Measurements from ENCODE around the gene TEF. TPM values are rescaled to one million over a fixed set of nuclear protein-coding genes. Genes with fewer than 3 reads are reported as not detected.

TEF gene
- polyA plus RNA-seq, 1 of the 3 experiments (the other 2 are of a cell fraction), result 3.6 TPM

DNA sequence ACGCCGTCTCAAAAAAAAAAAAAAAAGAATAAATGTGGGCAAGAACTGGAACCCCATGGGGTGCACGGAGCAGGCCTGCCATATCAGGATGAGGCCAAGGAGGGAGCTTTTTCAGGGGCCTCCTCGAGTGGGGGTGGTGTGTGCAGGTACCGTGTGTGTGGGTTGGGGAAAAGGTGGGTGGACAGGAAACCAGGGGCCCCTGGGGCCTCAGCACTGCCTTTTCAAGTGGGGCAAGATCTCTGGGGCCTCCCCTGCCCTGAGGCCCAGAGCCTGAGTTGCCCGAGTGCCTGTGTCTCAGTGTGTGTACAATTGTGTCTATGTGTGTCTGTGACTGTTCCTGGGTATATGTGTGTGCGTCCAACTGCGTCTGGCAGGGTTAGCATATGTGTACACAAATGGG lies 23.8 kb downstream of the TEF start:
- H2AFZ ChIP-seq (ENCODE audit: low read depth), result no peak overlapping the region
- peaks cover 10 to 13% of the 10 kb centered on the region in 2 experiments; a peak in 2 of 4 replicates for H3K4me1 ChIP-seq (ENCODE audit: control insufficient read depth in 1 of 2, insufficient read depth in 2 of 2, low read depth in 1 of 2, low read length in 1 of 2)
- TF ChIP-seq POLR2AphosphoS5 (IDR thresholded peaks at IDR 0.05; ENCODE audit: low read depth, low read length) (no peak), MEF2A (IDR thresholded peaks at IDR 0.05; ENCODE audit: borderline replicate concordance, low read depth) (no peak), NFIC (IDR thresholded peaks at IDR 0.05; ENCODE audit: borderline replicate concordance) (no peak)
- H3K9me2 ChIP-seq, result no peaks in the 10 kb centered on the region
- H3K4me2 ChIP-seq, result no peak overlapping the region
- H3K36me3 ChIP-seq (replicated peaks in 1 of 2; ENCODE audit: control insufficient read depth in 1 of 2, insufficient read depth in 2 of 2, low read length in 1 of 2), result no peaks in the 10 kb centered on the region
- no peaks in the 10 kb centered on the region for H3F3A ChIP-seq (replicated peaks; ENCODE audit: insufficient read depth)
- no peaks in the 10 kb centered on the region for H3K27me3 ChIP-seq (ENCODE audit: insufficient read depth)
- H4K20me1 ChIP-seq (ENCODE audit: insufficient read depth), result no peaks in the 10 kb centered on the region
- ChIA-PET POLR2A (no interaction called here), CTCF (interaction anchor here (2.8 to 5.7 kb wide), 2 partner anchors 112 to 127 kb away, joined by 11 to 69 read pairs; no protein-coding TSS in a partner anchor)
- H3K4me3 ChIP-seq (ENCODE audit: low read depth in 2 of 2, low read length in 1 of 2), result no peak overlapping the region
- 88% methylated on average over 7 of the region's 8 CpGs for WGBS (ENCODE audit: low lambda C conversion rate)
- no peak overlapping the region for H3K9ac ChIP-seq
- H3K27ac ChIP-seq (ENCODE audit: low read depth in 2 of 2, low read length in 1 of 2), result no peak overlapping the region
- no peak for DNase-seq
- no peaks in the 10 kb centered on the region for H3K79me2 ChIP-seq (ENCODE audit: insufficient read depth)
- no peaks in the 10 kb centered on the region for H3K9me3 ChIP-seq

DNA sequence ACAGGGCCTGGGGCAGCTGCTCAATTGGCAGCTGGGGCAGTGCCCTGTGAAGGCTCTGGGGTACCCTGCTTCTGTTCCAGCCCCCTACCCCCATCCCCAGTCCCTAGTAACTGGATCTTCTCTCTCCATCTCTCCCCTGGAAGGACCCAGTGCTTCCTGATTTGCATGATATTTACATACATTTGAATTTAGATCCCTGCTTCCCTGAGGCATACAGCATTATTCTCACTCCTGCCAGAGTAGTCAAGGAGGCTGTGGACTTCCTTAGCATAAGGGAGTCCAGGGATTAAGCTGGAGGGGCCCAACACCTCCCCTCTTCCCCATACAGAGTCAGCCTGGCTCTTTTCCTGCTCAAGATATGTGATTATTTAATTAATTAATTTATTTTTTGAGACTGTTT lies 24.7 kb downstream of the TEF start:
- Histone ChIP-seq H3K4me3 (ENCODE audit: low read depth in 2 of 2, low read length in 1 of 2) (no peak overlapping the region), H3K27ac (ENCODE audit: low read depth in 2 of 2, low read length in 1 of 2) (no peak overlapping the region), H3K9me2 (no peaks in the 10 kb centered on the region), H3F3A (replicated peaks; ENCODE audit: insufficient read depth) (no peaks in the 10 kb centered on the region), H4K20me1 (ENCODE audit: insufficient read depth) (no peaks in the 10 kb centered on the region), H3K9ac (no peak overlapping the region), H3K27me3 (ENCODE audit: insufficient read depth) (no peaks in the 10 kb centered on the region), H3K36me3 (replicated peaks in 1 of 2; ENCODE audit: control insufficient read depth in 1 of 2, insufficient read depth in 2 of 2, low read length in 1 of 2) (no peaks in the 10 kb centered on the region), H3K79me2 (ENCODE audit: insufficient read depth) (no peaks in the 10 kb centered on the region), H3K4me1 (ENCODE audit: control insufficient read depth in 1 of 2, insufficient read depth in 2 of 2, low read depth in 1 of 2, low read length in 1 of 2) (peaks cover 10 to 13% of the 10 kb centered on the region in 2 experiments; a peak in 2 of 4 replicates), H2AFZ (ENCODE audit: low read depth) (no peak overlapping the region), H3K9me3 (no peaks in the 10 kb centered on the region), H3K4me2 (no peak overlapping the region)
- TF ChIP-seq NRF1 (IDR thresholded peaks at IDR 0.05; ENCODE audit: low read depth, low read length) (no peak), YY1 (IDR thresholded peaks at IDR 0.05; ENCODE audit: low read depth) (no peak), TEAD4 (IDR thresholded peaks at IDR 0.05; ENCODE audit: borderline replicate concordance, insufficient read depth) (no peak)
- TF ChIP-seq, protein P1, sequence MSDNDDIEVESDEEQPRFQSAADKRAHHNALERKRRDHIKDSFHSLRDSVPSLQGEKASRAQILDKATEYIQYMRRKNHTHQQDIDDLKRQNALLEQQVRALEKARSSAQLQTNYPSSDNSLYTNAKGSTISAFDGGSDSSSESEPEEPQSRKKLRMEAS (IDR thresholded peaks at IDR 0.05; ENCODE audit: low read depth), result no peak
- POLR2A ChIA-PET, result no interaction called here
- CTCF ChIA-PET, result interaction anchor here (2.0 kb wide), 1 partner anchor 112 kb away, joined by 8 read pairs; no protein-coding TSS in a partner anchor
- no peak for DNase-seq

- 85% methylated on average over 3 of the region's 3 CpGs for WGBS (ENCODE audit: low lambda C conversion rate)
- no peaks in the 10 kb centered on the region for H3K36me3 ChIP-seq (replicated peaks in 1 of 2; ENCODE audit: control insufficient read depth in 1 of 2, insufficient read depth in 2 of 2, low read length in 1 of 2)
- H3K4me1 ChIP-seq (ENCODE audit: control insufficient read depth in 1 of 2, insufficient read depth in 2 of 2, low read depth in 1 of 2, low read length in 1 of 2), result peaks cover under 1 to 7% of the 10 kb centered on the region in 2 experiments; a peak in 2 of 4 replicates
- no peaks in the 10 kb centered on the region for H3K79me2 ChIP-seq (ENCODE audit: insufficient read depth)
- no peaks in the 10 kb centered on the region for H3K9me3 ChIP-seq
- no peak overlapping the region for H3K4me3 ChIP-seq (ENCODE audit: low read depth in 2 of 2, low read length in 1 of 2)
- H3K27me3 ChIP-seq (ENCODE audit: insufficient read depth), result no peaks in the 10 kb centered on the region
- no peaks in the 10 kb centered on the region for H3F3A ChIP-seq (replicated peaks; ENCODE audit: insufficient read depth)
- POLR2A ChIA-PET, result no interaction called here
- H4K20me1 ChIP-seq (ENCODE audit: insufficient read depth), result no peaks in the 10 kb centered on the region
- no peak overlapping the region for H3K27ac ChIP-seq (ENCODE audit: low read depth in 2 of 2, low read length in 1 of 2)
- TF ChIP-seq RAD21 (IDR thresholded peaks at IDR 0.05; ENCODE audit: low read length), result no peak
- no peak for TF ChIP-seq ELF1 (IDR thresholded peaks at IDR 0.05)
- TF ChIP-seq, protein P1 (IDR thresholded peaks at IDR 0.05; ENCODE audit: low read depth), result no peak
- CTCF ChIA-PET, result interaction anchor here (2.0 kb wide), 1 partner anchor 110 kb away, joined by 8 read pairs; no protein-coding TSS in a partner anchor
- H3K9ac ChIP-seq, result no peak overlapping the region
- no peak overlapping the region for H3K4me2 ChIP-seq
- H2AFZ ChIP-seq (ENCODE audit: low read depth), result no peak overlapping the region
- DNase-seq, result no peak
- no peaks in the 10 kb centered on the region for H3K9me2 ChIP-seq
Measured at GRCh38 chr22:41407433-41407832, 25.7 kb downstream of the TEF start.

Measured in SK-N-SH (cell line).